K562 (cell line): Measurements from ENCODE around the gene FAM167B. TPM values are rescaled to one million over a fixed set of nuclear protein-coding genes. Genes with fewer than 3 reads are reported as not detected.
A peak's percentile ranks its signal among the peaks of the same experiment; 100 is the strongest.

Experiments used
- ARHGAP35 ChIP-seq: fragments of 450-650 bp; IDR thresholded peaks from 2 replicates; pipeline ENCODE4 v1.6.1; 2018; ENCODE audit not compliant: partially characterized antibody
- BRD4 ChIP-seq: fragments of 200-600 bp; sonication (generic); IDR thresholded peaks from 2 replicates; pipeline ENCODE4 v1.6.1; 2017; ENCODE audit warnings: inconsistent platforms
- CBFA2T2 ChIP-seq: fragments of 450-650 bp; conservative IDR thresholded peaks from 2 replicates; pipeline ENCODE4 v1.6.1; 2017; ENCODE audit warnings: mild to moderate bottlenecking
- CBX1 ChIP-seq: sonication (generic); IDR thresholded peaks from 2 replicates; pipeline ENCODE4 v1.6.1; 2016; ENCODE audit warnings: antibody characterized with exemption, low read depth, mild to moderate bottlenecking
- CBX2 ChIP-seq: fragments of 200-600 bp; sonication (generic); IDR thresholded peaks from one replicate; pipeline ENCODE4 v1.6.1; 2012; ENCODE audit warnings: mild to moderate bottlenecking, low read length, inconsistent platforms; ENCODE audit not compliant: insufficient read depth, poor library complexity, severe bottlenecking
- CCNT2 ChIP-seq: IDR thresholded peaks from 2 replicates; pipeline ENCODE4 v1.6.1; 2011; ENCODE audit warnings: borderline replicate concordance, low read depth, mild to moderate bottlenecking, moderate library complexity, mixed read lengths, low read length; ENCODE audit not compliant: insufficient read length; ENCODE audit errors: extremely low read depth
- ESRRA ChIP-seq: fragments of 450-650 bp; IDR thresholded peaks from 2 replicates; pipeline ENCODE4 v1.6.1; 2014; ENCODE audit warnings: low read depth, mild to moderate bottlenecking, moderate library complexity, borderline replicate concordance
- GATAD2B ChIP-seq: fragments of 450-650 bp; IDR thresholded peaks from 2 replicates; pipeline ENCODE4 v1.6.1; 2017; ENCODE audit warnings: mild to moderate bottlenecking, borderline replicate concordance
- HCFC1 ChIP-seq: IDR thresholded peaks from 2 replicates; pipeline ENCODE4 v1.6.1; 2012; ENCODE audit warnings: low read depth, low read length, improper control_type of control experiment
- HDAC8 ChIP-seq: fragments of 450-650 bp; IDR thresholded peaks from 2 replicates; pipeline ENCODE4 v1.6.1; 2016; ENCODE audit warnings: mild to moderate bottlenecking, missing genetic modification characterization, moderate library complexity, missing compliant biosample characterization
- HNRNPL ChIP-seq: fragments of 200-400 bp; formaldehyde crosslinking; IDR thresholded peaks from 2 replicates; pipeline ENCODE4 v1.6.1; 2017; ENCODE audit warnings: low read depth, mild to moderate bottlenecking, low read length
- JUNB ChIP-seq: fragments of 450-650 bp; formaldehyde crosslinking; conservative IDR thresholded peaks from 2 replicates; pipeline ENCODE4 v1.4.0; 2020; ENCODE audit warnings: mild to moderate bottlenecking
- KHSRP ChIP-seq: fragments of 450-650 bp; IDR thresholded peaks from 2 replicates; pipeline ENCODE4 v1.6.1; 2017
- KLF16 ChIP-seq: IDR thresholded peaks from 2 replicates; pipeline ENCODE4 v1.6.1; 2016; ENCODE audit warnings: antibody characterized with exemption
- MTA1 ChIP-seq: fragments of 450-650 bp; IDR thresholded peaks from 2 replicates; pipeline ENCODE4 v1.6.1; 2017; ENCODE audit warnings: borderline replicate concordance
- MYC ChIP-seq, 2 experiments: fragments of 250-450 bp in 1 of 2; sonication (Bioruptor Pico) in 1 of 2; IDR thresholded peaks; 2 replicates each; pipeline versions ENCODE4 v1.5.1 to v1.6.1; 2012 to 2021; ENCODE audit warnings: low read depth in 2 of 2, borderline replicate concordance in 1 of 2, improper control_type of control experiment in 1 of 2, low read length in 1 of 2, mild to moderate bottlenecking in 1 of 2, moderate library complexity in 1 of 2
- NCOA1 ChIP-seq: fragments of 450-650 bp; IDR thresholded peaks from 2 replicates; pipeline ENCODE4 v1.6.1; 2016; ENCODE audit warnings: low read depth
- PHTF2 ChIP-seq: fragments of 250-450 bp; sonication (Bioruptor Pico); IDR thresholded peaks from 2 replicates; pipeline ENCODE4 v1.5.0; 2021; ENCODE audit warnings: mild to moderate bottlenecking
- RFX1 ChIP-seq: fragments of 450-650 bp; IDR thresholded peaks from 2 replicates; pipeline ENCODE4 v1.6.1; 2016; ENCODE audit warnings: mild to moderate bottlenecking, moderate library complexity
- SRSF3 ChIP-seq: fragments of 200-400 bp; formaldehyde crosslinking; IDR thresholded peaks from 2 replicates; pipeline ENCODE4 v1.6.1; 2016; ENCODE audit warnings: mild to moderate bottlenecking, low read length, moderate library complexity; ENCODE audit not compliant: insufficient read depth
- TFAM ChIP-seq: fragments of 250-450 bp; sonication (Bioruptor Pico); conservative IDR thresholded peaks from 2 replicates; pipeline ENCODE4 v1.5.0; 2021; ENCODE audit warnings: mild to moderate bottlenecking, moderate library complexity
- UBTF ChIP-seq, 2 experiments: IDR thresholded peaks; 2 replicates each; pipeline ENCODE4 v1.6.1; 2012; ENCODE audit warnings: improper control_type of control experiment in 2 of 2, low read depth in 2 of 2, low read length in 2 of 2, borderline replicate concordance in 1 of 2
- ZBTB17 ChIP-seq: fragments of 450-650 bp; formaldehyde crosslinking; IDR thresholded peaks from 2 replicates; pipeline ENCODE4 v1.4.0; 2020; ENCODE audit warnings: mild to moderate bottlenecking
- ZNF121 ChIP-seq: sonication (generic); formaldehyde crosslinking; conservative IDR thresholded peaks from 2 replicates; pipeline ENCODE4 v1.8.0; 2022; ENCODE audit warnings: missing genetic modification reagents
- polyA plus RNA-seq, 8 experiments: library from polyadenylated mRNA; depleted of rRNA in 4 of 8; stranded (reverse) in 5 of 8; unstranded in 3 of 8; fragments of >200 nt; fragmentation: Nextera tagmentation in 2 of 8; fragmentation: Illumina TruSeq in 1 of 8; extraction: Ambion mirVana in 2 of 8; extraction: Trizol in 1 of 8; gene quantifications; 2 replicates each; pipeline versions ENCODE4 v1.2.1 to v1.2.3, GENCODE V29; 2011 to 2014; ENCODE audit warnings: inconsistent platforms in 1 of 8, missing spikeins in 1 of 8
- total RNA-seq, 7 experiments: library from RNA; depleted of rRNA in 6 of 7; stranded (reverse); fragments of >200 nt in 6 of 7; fragmentation: Illumina TruSeq in 2 of 7; extraction: Trizol in 2 of 7; gene quantifications; 2 replicates each; pipeline versions ENCODE4 v1.2.1 to v1.2.3, GENCODE V29; 2011 to 2021; ENCODE audit warnings: low replicate concordance in 1 of 7
- TF ChIP-seq, protein P1 (sequence below): fragments of 250-450 bp; sonication (Bioruptor Pico); IDR thresholded peaks from 2 replicates; pipeline ENCODE4 v1.4.0; 2020; ENCODE audit warnings: mild to moderate bottlenecking, moderate library complexity

Gene FAM167B
- total and polyA plus RNA-seq, 9 of the 15 experiments (the other 6 are each of a cell fraction or from before 2014, with no cell fraction given) = not detected

GRCh38 chr1:32221980-32222755 is 24.9 kb upstream of the FAM167B start, which contains the start of the genes EIF3I and TMEM234 (continued):
- no peak; the same call in 1 of the 2 replicates for TF ChIP-seq GATAD2B
- TF ChIP-seq MTA1 = no peak
- peak; percentile 40; the same call in 1 of the 2 replicates for TF ChIP-seq NCOA1
- TF ChIP-seq CBX1 = no peak
- TF ChIP-seq ESRRA = peak; percentile 65; the same call in 1 of the 2 replicates
- TF ChIP-seq CBX2 = no peak
- no peak for TF ChIP-seq UBTF (IDR thresholded peaks at IDR 0.05; ENCODE audit: borderline replicate concordance in 1 of 2, low read depth in 2 of 2, low read length in 2 of 2)
- peak; percentile 70 for TF ChIP-seq HCFC1
- no peak for TF ChIP-seq PHTF2 (CRISPR knock-in tag)
- TF ChIP-seq RFX1 = peak; percentile 98
- no peak for TF ChIP-seq HNRNPL
- no peak for TF ChIP-seq ARHGAP35
- TF ChIP-seq JUNB = no peak
- no peak for TF ChIP-seq CCNT2
- TF ChIP-seq, protein P1, sequence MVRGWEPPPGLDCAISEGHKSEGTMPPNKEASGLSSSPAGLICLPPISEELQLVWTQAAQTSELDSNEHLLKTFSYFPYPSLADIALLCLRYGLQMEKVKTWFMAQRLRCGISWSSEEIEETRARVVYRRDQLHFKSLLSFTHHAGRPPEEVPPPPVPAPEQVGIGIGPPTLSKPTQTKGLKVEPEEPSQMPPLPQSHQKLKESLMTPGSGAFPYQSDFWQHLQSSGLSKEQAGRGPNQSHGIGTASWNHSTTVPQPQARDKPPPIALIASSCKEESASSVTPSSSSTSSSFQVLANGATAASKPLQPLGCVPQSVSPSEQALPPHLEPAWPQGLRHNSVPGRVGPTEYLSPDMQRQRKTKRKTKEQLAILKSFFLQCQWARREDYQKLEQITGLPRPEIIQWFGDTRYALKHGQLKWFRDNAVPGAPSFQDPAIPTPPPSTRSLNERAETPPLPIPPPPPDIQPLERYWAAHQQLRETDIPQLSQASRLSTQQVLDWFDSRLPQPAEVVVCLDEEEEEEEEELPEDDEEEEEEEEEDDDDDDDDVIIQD (CRISPR knock-in tag) = 0 out of 2 replicates have a peak, but pooled peaks have one; percentile 9
- TF ChIP-seq HDAC8 = no peak
- no peak for TF ChIP-seq KHSRP
- peak; percentile 94 for TF ChIP-seq MYC (IDR thresholded peaks at IDR 0.05; ENCODE audit: low read depth, low read length)
- TF ChIP-seq MYC (CRISPR knock-in tag; IDR thresholded peaks at IDR 0.05; ENCODE audit: borderline replicate concordance, low read depth) = no peak
- no peak for TF ChIP-seq TFAM (CRISPR knock-in tag)
- peak; percentile 42; the same call in 1 of the 2 replicates for TF ChIP-seq BRD4
- no peak for TF ChIP-seq CBFA2T2
- TF ChIP-seq SRSF3 = no peak
- TF ChIP-seq KLF16 = no peak
- 0 out of 2 replicates have a peak, but pooled peaks have one; percentile 8 for TF ChIP-seq ZBTB17 (CRISPR knock-in tag)
- no peak for TF ChIP-seq ZNF121
